Body of pancreas (tissue), 4 donors: Measurements from ENCODE around the gene DIP2A. TPM values are rescaled to one million over a fixed set of nuclear protein-coding genes. Genes with fewer than 3 reads are reported as not detected.

Source experiments
- ATAC-seq: fragments of 150-250 bp; one replicate; pipeline ENCODE4 v1.9.1; 2016
- DNase-seq, 4 donors: peaks; one replicate each; pipeline ENCODE4 v3.0.0-alpha.2; 2019
- H3K27ac ChIP-seq, 4 donors: fragments of 200-600 bp; sonication (generic); 1 replicate in 3 of 4; 2 replicates in 1 of 4; pipeline versions ENCODE4 v1.5.1 to v1.6.1; 2016 to 2019; ENCODE audit warnings: mild to moderate bottlenecking in 1 of 4, mixed read lengths in 1 of 4, moderate library complexity in 1 of 4
- H3K27me3 ChIP-seq, 2 donors: fragments of 200-600 bp; sonication (generic); one replicate each; pipeline ENCODE4 v1.6.0; 2016; ENCODE audit warnings: mild to moderate bottlenecking in 1 of 2
- H3K36me3 ChIP-seq, 2 donors: fragments of 200-600 bp; sonication (generic); replicated peaks in 1 of 2; 2 replicates each; pipeline ENCODE4 v1.5.1; 2016; ENCODE audit warnings: low read depth in 2 of 2; ENCODE audit not compliant: insufficient read depth in 1 of 2
- H3K4me1 ChIP-seq: fragments of 200-600 bp; sonication (generic); one replicate; pipeline ENCODE4 v1.6.0; 2016
- H3K4me3 ChIP-seq, 2 donors: fragments of 200-600 bp; sonication (generic); 1 replicate in 1 of 2; 2 replicates in 1 of 2; pipeline ENCODE4 v1.5.1; 2016 to 2019
- H3K9me3 ChIP-seq, 3 donors: fragments of 200-600 bp; sonication (generic); 1 replicate in 2 of 3; 2 replicates in 1 of 3; pipeline ENCODE4 v1.5.1; 2016
- CTCF ChIP-seq, 7 experiments: fragments of 450-650 bp in 4 of 7; fragments of 200-600 bp in 3 of 7; sonication (generic) in 3 of 7; IDR thresholded peaks; one replicate each; pipeline ENCODE4 v1.5.1; 2016 to 2019; ENCODE audit warnings: antibody characterized with exemption in 7 of 7
- POLR2A ChIP-seq, 3 donors: fragments of 450-650 bp; IDR thresholded peaks; one replicate each; pipeline ENCODE4 v1.6.1; 2016; ENCODE audit warnings: antibody characterized with exemption in 3 of 3, mild to moderate bottlenecking in 2 of 3
- WGBS, 2 donors: methylation state at CpG; one replicate each; pipeline ENCODE4 v1.1.5; 2017; 5-methylcytosine and 5-hydroxymethylcytosine counted together
- intact Hi-C: fragments of 100-400 bp; cut with DNase I; formaldehyde crosslinking; loops from one replicate; pipeline ENCODE4 v1.15.1; 2023
- total RNA-seq, 2 donors: library from RNA; depleted of rRNA; stranded (reverse); fragments of >200 nt; gene quantifications; one replicate each; pipeline ENCODE4 v1.1.0, GENCODE V29; 2016

The DIP2A gene
- total RNA-seq, 2 donors from 2014 or later: 28.5 to 44.2 TPM

DNA sequence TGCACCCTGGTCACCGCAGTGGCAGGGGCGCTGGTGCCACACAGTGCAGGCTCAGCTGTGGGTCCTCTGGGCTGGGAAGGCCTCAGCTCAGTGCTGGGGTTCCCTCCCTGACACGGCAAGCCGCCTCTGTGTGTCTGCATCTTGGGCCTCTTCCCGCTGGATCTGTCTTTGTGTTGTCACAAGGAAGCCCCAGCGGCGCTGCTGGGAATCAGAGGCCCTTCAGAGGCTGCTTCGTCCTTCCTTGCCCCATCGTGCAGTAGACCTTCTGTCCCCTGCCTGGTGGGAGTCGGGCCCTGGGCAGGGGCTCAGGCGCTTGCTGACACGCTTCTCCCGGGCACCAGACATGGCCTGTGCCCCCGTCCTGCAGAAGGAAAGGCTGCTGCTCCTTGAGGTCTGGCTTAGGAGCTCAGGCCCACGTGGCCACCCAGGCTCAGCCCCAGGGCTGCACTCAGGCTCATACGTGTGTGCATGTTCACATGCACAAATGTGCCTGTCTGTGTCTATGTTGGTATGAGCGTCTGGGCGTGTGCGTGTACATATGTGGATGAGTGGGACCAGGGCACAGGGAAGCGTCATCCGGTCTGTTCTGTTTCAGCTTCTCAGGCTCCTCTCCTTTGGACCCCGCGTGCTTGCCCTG lies 24.3 kb upstream of the DIP2A start:
- Histone ChIP-seq H3K27ac (no peak overlapping the region), H3K4me1 (no peaks in the 10 kb centered on the region), H3K9me3 (no peaks in the 10 kb centered on the region), H3K4me3 (no peak overlapping the region), H3K27me3 (no peaks in the 10 kb centered on the region), H3K36me3 (peaks cover 0 to 18% of the 10 kb centered on the region in 2 donors)
- 97 to 98% methylated on average over 17 to 23 of the region's 23 CpGs for WGBS, 2 donors
- ATAC-seq (no peak), DNase-seq (no peak)
- intact Hi-C loops: no loop called here
- TF ChIP-seq CTCF (IDR thresholded peaks at IDR 0.05) (no peak), POLR2A (IDR thresholded peaks at IDR 0.05) (no peak)

GRCh38 chr21:46435786-46436227 lies 22.9 kb upstream of the DIP2A start:
- Histone ChIP-seq H3K36me3 (peaks cover 0 to 10% of the 10 kb centered on the region in 2 donors), H3K9me3 (no peaks in the 10 kb centered on the region), H3K4me3 (no peak overlapping the region), H3K27ac (no peak overlapping the region), H3K4me1 (no peaks in the 10 kb centered on the region), H3K27me3 (no peaks in the 10 kb centered on the region)
- TF ChIP-seq POLR2A (IDR thresholded peaks at IDR 0.05) (no peak), CTCF (IDR thresholded peaks at IDR 0.05) (no peak)
- no peak for ATAC-seq
- no peak for DNase-seq
- WGBS, 2 donors: 96 to 97% methylated on average over 13 to 28 of the region's 29 CpGs
- intact Hi-C loops: no loop called here

DNA sequence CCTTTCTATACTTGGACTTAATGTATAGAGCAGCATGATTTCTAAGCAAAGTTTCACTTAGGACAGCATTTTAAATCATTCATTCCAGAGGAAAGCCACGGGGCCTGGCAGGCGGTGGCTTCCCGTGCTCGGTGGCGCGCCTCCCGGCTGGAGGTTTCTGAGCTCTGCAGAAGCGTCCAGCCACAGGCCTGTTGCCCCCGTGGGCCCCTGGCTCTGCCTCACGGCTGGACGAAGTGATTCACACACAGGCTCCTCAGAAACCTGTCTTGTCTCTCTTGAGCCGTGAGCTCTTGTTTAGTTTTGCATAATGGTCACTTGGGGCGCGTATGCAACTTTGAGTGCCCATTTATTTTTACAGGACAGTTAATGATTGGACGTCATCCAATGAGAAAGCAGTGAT lies 22.1 kb upstream of the DIP2A start:
- DNase-seq (no peak), ATAC-seq (no peak)
- intact Hi-C loops: no loop called here
- WGBS, 2 donors: 89 to 96% methylated on average over 15 of the region's 15 CpGs
- Histone ChIP-seq H3K27ac (no peak overlapping the region), H3K9me3 (no peaks in the 10 kb centered on the region), H3K27me3 (no peaks in the 10 kb centered on the region), H3K36me3 (peaks cover 0 to 9% of the 10 kb centered on the region in 2 donors), H3K4me1 (no peaks in the 10 kb centered on the region), H3K4me3 (no peak overlapping the region)
- no peak for TF ChIP-seq CTCF (IDR thresholded peaks at IDR 0.05)
- no peak for TF ChIP-seq POLR2A (IDR thresholded peaks at IDR 0.05)

DNA sequence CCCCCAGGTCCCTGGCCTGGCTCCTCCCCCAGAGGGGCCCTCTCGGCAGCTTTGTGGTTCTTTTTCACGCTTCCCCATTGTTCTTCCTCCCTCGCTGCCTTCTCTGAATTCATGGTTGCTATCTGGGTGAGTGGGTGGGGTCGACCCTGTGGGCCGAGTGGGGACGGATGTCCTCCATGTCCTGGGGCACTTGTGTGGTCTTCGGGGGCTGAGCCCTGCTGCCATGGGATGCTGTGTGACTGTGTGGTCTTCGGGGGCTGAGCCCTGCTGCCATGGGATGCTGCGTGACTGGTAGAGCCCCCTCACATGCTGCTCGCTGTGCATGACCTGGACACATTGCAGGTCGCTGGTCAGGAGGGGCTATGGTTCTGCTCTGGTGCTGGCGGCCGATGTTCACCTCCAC lies 21.6 kb upstream of the DIP2A start:
- Histone ChIP-seq H3K9me3 (no peaks in the 10 kb centered on the region), H3K27ac (no peak overlapping the region), H3K36me3 (peaks cover 0 to 8% of the 10 kb centered on the region in 2 donors), H3K4me3 (no peak overlapping the region), H3K27me3 (no peaks in the 10 kb centered on the region), H3K4me1 (no peaks in the 10 kb centered on the region)
- ATAC-seq: no peak
- intact Hi-C loops: no loop called here
- DNase-seq: no peak
- TF ChIP-seq POLR2A (IDR thresholded peaks at IDR 0.05): no peak
- no peak for TF ChIP-seq CTCF (IDR thresholded peaks at IDR 0.05)
- WGBS, 2 donors: 79 to 91% methylated on average over 5 to 13 of the region's 13 CpGs

GRCh38 chr21:46437511-46437910 lies 21.2 kb upstream of the DIP2A start:
- ATAC-seq (no peak), DNase-seq (no peak)
- Histone ChIP-seq H3K9me3 (no peaks in the 10 kb centered on the region), H3K4me3 (no peak overlapping the region), H3K4me1 (no peaks in the 10 kb centered on the region), H3K27me3 (no peaks in the 10 kb centered on the region), H3K36me3 (peaks cover 0 to 8% of the 10 kb centered on the region in 2 donors), H3K27ac (no peak overlapping the region)
- WGBS, 2 donors: 87 to 88% methylated on average over 12 to 13 of the region's 13 CpGs
- intact Hi-C loops: no loop called here
- TF ChIP-seq CTCF (IDR thresholded peaks at IDR 0.05) (no peak), POLR2A (IDR thresholded peaks at IDR 0.05) (no peak)
